MV-4-11 (cell line): Measurements from ENCODE around the gene PXT1.
A peak's percentile ranks its signal among the peaks of the same experiment; 100 is the strongest.
"Not testable (repeated sequence)": the region's sequence is repeated elsewhere in the genome, so short reads cannot be mapped to it uniquely, and the experiment has no call there.

Experiments used
- DNase-seq: peaks from one replicate; lab custom pipeline; 2025; lab: John Stamatoyannopoulos, UW

Gene PXT1

DNA sequence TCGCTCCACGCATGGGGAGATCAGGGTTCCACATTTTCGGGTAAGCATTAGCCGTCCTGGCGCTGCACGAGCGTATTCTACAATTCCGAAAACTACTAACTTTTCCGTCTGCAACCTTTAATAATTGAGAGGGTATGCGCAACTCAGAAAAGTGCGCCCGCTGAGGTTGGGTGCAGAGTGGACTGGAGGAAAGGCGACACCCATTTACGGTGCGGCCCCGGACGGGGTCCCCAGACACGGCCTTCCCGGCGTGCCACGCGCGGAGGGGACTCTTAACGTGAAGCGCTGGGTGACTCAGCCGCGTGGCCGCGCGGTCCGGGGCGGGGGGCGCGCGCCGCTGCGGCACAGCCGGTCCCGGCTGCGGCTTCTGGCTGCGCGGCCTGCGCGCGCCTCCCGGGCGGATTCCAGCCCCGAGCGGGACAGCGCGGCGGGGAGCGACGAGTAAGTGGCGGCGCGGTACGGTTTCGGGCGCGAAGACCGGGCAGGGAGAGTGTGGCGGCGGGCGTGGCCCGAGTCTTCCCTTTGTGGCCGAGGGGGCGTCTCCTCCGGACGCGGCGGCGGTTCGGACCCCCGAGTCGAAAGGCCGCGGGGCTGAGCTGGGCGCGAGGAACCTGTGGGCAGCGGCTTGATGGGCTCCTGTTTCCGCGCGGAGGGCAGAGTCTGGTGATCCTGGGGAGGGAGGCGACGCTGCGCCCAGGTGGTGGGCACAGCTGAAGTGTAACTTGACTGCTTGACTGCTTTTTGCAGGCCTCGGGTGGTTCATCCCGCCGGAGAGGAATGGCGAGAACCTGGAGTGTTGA is at the start of gene PXT1, which contains the start of gene KCTD20:
TSS of gene PXT1 (minus strand) at position 184 of the 800 bp plus-strand sequence. CDS start 16,772 bp downstream, outside the sequence.
TSS of gene KCTD20 (plus strand) at position 330 of the 800 bp plus-strand sequence. CDS start 27,098 bp downstream, outside the sequence.
- peak; percentile 85 for DNase-seq

- DNase-seq, result no peak
Observed at GRCh38 chr6:36492092-36492491, 49.4 kb upstream of the PXT1 start.

DNA sequence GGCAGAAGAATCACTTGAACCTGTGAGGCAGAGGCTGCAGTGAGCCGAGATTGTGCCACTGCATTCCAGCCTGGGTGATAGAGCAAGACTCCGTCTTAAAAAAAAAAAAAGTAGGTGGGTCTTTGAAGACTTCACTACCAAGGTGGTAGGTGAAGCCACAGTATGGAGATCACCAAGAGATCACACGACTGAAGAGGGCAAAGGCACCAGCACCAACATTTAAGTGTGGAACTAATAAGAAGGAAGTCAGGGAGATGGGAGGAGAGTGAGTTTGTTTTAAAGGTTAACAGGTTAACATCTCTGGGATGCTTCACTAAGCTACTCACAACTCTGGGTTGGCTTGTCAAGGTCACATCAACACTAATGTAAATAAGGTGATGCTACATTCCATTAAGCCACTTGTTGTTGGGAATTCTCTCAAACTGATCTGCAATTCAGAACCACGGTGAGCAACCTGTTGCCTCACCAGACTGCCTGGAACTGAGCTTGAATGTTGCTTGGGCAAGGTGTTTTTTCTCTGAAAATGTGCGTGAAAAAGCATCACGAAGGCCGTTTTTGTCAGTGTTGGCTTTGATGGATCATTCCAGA is 48.8 kb upstream of the PXT1 start:
- DNase-seq, result no peak

DNA sequence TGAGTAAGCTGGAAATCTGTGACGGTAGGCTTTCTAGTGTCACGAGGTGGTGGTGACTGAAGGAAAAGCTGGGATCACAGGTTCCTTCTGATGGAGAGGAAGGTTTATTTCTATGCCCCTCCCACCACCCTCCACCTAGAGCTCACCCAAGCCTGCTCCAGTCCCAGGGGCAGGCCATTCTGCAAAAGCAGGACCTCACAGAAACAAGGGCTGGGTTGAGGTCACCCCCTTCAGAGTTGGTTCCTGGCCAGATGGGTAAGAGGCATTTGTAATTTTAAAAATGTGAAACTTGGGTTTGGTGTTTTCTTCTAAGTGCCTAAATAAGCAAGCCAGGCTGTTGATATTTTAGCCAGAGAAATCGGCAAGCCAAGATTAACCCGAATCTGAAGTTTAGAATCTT is 46.8 kb upstream of the PXT1 start:
- DNase-seq, result no peak

- no peak for DNase-seq
Observed at GRCh38 chr6:36488221-36488620, 45.6 kb upstream of the PXT1 start.

GRCh38 chr6:36487698-36488097 is 45.0 kb upstream of the PXT1 start:
- DNase-seq, result no peak

GRCh38 chr6:36484736-36485135 is 42.1 kb upstream of the PXT1 start:
- DNase-seq, result peak; percentile 67

- not testable (repeated sequence) for DNase-seq
Observed at GRCh38 chr6:36483326-36483725, 40.7 kb upstream of the PXT1 start.

- DNase-seq, result no peak
Observed at GRCh38 chr6:36479256-36479655, 36.6 kb upstream of the PXT1 start.

DNA sequence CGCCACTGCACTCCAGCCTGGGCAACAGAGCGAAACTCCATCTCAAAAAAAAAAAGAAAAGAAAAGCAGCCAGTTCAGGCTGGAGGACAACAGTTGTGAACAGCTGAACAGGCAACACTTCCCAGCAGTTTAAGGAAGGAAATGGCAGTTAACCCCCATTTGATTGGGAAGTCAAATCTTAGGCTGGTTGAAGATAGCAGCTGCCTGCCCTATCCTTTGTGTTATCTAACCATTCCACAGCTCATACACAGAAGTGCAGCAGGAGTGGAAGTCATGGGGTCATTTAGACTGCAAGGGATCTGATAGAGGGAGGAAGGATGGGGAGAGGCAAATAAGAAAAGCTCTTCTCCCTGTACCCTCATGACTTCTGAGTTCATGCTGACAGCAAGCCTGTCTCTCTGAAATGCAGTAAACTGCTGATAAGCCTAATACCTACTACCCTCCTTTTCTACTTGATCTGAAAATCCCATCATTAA is 35.4 kb upstream of the PXT1 start:
- peak; percentile 76 for DNase-seq

- no peak for DNase-seq
Observed at GRCh38 chr6:36469946-36470345, 27.3 kb upstream of the PXT1 start.

- DNase-seq, result no peak
Observed at GRCh38 chr6:36469148-36469661, 26.6 kb upstream of the PXT1 start.

DNA sequence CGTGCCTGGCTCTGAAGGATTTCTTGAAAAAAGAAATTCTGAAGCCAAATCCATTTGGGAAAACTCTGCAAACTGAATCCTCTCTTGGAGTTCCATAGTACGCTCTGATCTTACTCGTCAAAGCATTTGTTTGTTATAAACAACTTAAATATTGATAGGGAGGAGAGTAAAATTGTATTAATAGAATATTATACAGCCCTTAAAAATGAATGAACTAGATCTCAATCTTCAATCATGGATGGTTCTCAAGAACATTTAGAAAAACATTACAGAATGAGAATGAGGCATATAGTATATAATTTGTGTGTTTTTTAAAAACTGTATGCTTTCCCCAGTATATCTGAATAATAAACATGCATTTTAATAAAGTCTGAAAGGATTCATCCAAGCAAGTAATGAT is 25.0 kb upstream of the PXT1 start:
- DNase-seq, result no peak

DNA sequence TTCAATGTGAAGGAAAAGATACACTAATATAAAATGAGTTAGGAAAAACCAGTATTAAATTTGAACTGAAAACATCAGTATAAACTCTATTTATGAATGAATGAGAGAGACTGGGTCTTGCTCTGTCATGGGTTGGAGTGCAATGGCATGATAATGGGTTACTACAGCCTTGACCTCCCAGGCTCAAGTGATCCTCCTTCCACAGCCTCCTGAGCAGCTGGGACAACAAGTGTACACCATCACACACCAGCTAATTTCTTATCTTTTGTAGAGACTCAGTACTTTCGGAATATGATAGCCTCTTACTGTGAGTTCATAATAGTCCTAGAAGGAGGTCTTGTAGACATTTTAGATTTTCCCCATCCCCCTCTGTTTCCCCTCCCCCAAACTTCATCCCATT is 21.6 kb upstream of the PXT1 start:
- DNase-seq, result no peak

GRCh38 chr6:36463676-36464075 is 21.0 kb upstream of the PXT1 start:
- no peak for DNase-seq

- DNase-seq, result no peak
Observed at GRCh38 chr6:36461646-36462045, 19.0 kb upstream of the PXT1 start.

GRCh38 chr6:36460916-36461315 is 18.3 kb upstream of the PXT1 start:
- no peak for DNase-seq

GRCh38 chr6:36459501-36459900 is 16.8 kb upstream of the PXT1 start:
- DNase-seq, result no peak

DNA sequence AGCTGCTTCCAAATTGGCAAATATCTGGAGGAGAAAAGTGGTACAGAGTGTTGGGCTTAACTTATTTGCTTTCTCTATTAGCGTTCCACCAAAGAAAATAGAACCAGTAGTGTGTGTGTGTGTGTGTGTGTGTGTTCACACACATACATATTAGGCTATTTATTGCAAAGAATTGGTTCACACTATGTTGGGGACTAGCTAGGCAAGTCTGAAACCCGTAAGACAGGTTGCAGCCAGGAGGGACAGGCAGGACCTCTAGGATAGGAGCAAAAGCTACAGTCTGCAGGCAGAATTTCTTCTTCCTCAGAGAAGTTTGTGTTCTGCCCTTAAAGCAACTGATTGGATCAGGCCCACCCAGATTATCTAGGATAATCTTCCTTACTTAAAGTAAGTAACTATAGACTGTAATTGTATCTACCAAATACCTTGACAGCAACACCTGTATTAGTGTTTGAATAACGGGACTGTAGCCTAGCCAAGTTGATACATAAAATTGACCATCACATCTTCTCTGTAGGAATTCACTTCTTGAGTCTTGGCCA is 12.9 kb upstream of the PXT1 start:
- DNase-seq, result no peak

DNA sequence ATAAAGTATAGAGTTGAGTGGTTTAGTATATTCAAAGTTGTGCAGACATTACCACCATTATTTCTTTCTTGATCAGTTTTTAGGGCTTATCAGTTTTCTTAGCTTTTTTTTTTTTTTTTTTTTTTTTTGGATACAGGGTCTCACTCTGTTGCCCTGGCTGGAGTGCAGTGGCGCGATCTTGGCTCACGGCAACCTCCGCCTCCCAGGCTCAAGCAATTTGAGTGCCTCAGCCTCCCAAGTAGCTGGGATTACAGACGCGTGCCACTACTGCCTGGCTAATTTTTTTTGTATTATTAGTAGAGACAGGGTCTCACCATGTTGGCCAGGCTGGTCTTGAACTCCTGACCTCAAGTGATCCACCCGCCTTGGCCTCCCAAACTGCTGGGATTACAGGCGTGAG is 10.2 kb upstream of the PXT1 start:
- DNase-seq, result not testable (repeated sequence)

DNA sequence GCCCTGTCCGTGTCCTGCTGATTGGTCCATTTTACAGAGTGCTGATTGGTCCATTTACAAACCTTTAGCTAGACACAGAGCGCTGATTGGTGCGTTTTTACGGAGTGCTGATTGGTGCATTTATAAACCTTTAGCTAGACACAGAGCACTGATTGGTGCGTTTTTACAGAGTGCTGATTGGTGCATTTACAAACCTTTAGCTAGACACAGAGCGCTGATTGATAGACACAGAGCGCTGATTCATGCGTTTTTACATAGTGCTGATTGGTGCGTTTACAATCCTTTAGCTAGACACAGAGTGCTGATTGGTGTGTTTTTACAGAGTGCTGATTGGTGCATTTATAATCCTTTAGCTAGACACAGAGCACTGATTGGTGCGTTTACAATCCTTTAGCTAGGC is 6.5 kb upstream of the PXT1 start:
- not testable (repeated sequence) for DNase-seq

- DNase-seq, result no peak
Observed at GRCh38 chr6:36445621-36446020, 3.0 kb upstream of the PXT1 start.

GRCh38 chr6:36444470-36444869 is 1.8 kb upstream of the PXT1 start:
- DNase-seq, result no peak
